ENCODE measurements around the gene ENO4. TPM values are rescaled to one million over a fixed set of nuclear protein-coding genes. Genes with fewer than 3 reads are reported as not detected.

The ENO4 gene
- total and polyA plus RNA-seq, 10 of the 15 experiments (the other 5 are each of a cell fraction or from before 2014, with no cell fraction given) = 0.12 to 0.37 (median 0.18) TPM; not detected in 7

- H3K36me3 ChIP-seq (ENCODE audit: control insufficient read depth in 2 of 2, insufficient read depth in 2 of 2, low read length in 1 of 2) = no peaks in the 10 kb centered on the region
- no peak overlapping the region for H2AFZ ChIP-seq (ENCODE audit: control insufficient read depth, low read depth, low read length)
- intact Hi-C loops (cut with micrococcal nuclease; ENCODE audit: unreplicated experiment) = no loop called here
- no peak for TF ChIP-seq NFXL1 (IDR thresholded peaks at IDR 0.05; ENCODE audit: borderline replicate concordance)
- FAIRE-seq (no peak), ATAC-seq (no peak), DNase-seq (ENCODE audit: low read depth, low spot score) (no peak)
- H3K9me3 ChIP-seq (replicated peaks; ENCODE audit: control insufficient read depth, insufficient read depth, low read length) = no peaks in the 10 kb centered on the region
- H4K20me1 ChIP-seq (ENCODE audit: control insufficient read depth, insufficient read depth) = no peaks in the 10 kb centered on the region
- H3K4me2 ChIP-seq (ENCODE audit: control insufficient read depth, insufficient read depth) = no peak overlapping the region
- ChIA-PET SMC1A (ENCODE audit: uncharacterized antibody, unreplicated experiment) (interaction anchor here (1.3 kb wide), 1 partner anchor 82 kb away, joined by 3 read pairs; no protein-coding TSS in a partner anchor), POLR2A (no interaction called here), CTCF (interaction anchor here (0.8 to 0.9 kb wide), 2 partner anchors 12 to 97 kb away, joined by 3 to 4 read pairs; no protein-coding TSS in a partner anchor), RAD21 (ENCODE audit: unreplicated experiment) (no interaction called here)
- no peak overlapping the region for H3K9ac ChIP-seq (ENCODE audit: control insufficient read depth, insufficient read depth, low read length)
- no peak overlapping the region for H3K4me3 ChIP-seq
- no peaks in the 10 kb centered on the region for H3K79me2 ChIP-seq (ENCODE audit: control insufficient read depth, insufficient read depth, low read length)
- no TSS peak for BruUV-seq (replicated peaks)
- H3K27ac ChIP-seq (ENCODE audit: control insufficient read depth, insufficient read depth) = no peak overlapping the region
- H3K27me3 ChIP-seq (replicated peaks in 1 of 2; ENCODE audit: control insufficient read depth in 2 of 2, insufficient read depth in 2 of 2, low read length in 1 of 2) = peaks cover 0 to 6% of the 10 kb centered on the region in 2 experiments; a peak in 2 of 4 replicates
- H3K4me1 ChIP-seq (ENCODE audit: control insufficient read depth, insufficient read depth, low read length) = no peaks in the 10 kb centered on the region
- in situ Hi-C loops (cut with MboI) = no loop called here
These were observed 44.4 kb downstream of the ENO4 start for GRCh38 chr10:116893686-116894037.

GRCh38 chr10:116899626-116900025, 50.3 kb downstream of the ENO4 start:
- H3K9ac ChIP-seq (ENCODE audit: control insufficient read depth, insufficient read depth, low read length) = no peak overlapping the region
- ChIA-PET RAD21 (ENCODE audit: unreplicated experiment) (no interaction called here), SMC1A (ENCODE audit: uncharacterized antibody, unreplicated experiment) (interaction anchor here (1.3 kb wide), 1 partner anchor 22 kb away, joined by 4 read pairs; no protein-coding TSS in a partner anchor), CTCF (interaction anchor here (1.2 to 1.6 kb wide), 2 partner anchors 8 to 275 kb away, joined by 3 to 4 read pairs; no protein-coding TSS in a partner anchor), POLR2A (no interaction called here)
- no peaks in the 10 kb centered on the region for H3K36me3 ChIP-seq (ENCODE audit: control insufficient read depth in 2 of 2, insufficient read depth in 2 of 2, low read length in 1 of 2)
- no peak overlapping the region for H3K4me3 ChIP-seq
- no peaks in the 10 kb centered on the region; a peak in 1 of 4 replicates for H3K27me3 ChIP-seq (replicated peaks in 1 of 2; ENCODE audit: control insufficient read depth in 2 of 2, insufficient read depth in 2 of 2, low read length in 1 of 2)
- in situ Hi-C loops (cut with MboI) = no loop called here
- BruUV-seq (replicated peaks) = no TSS peak
- H4K20me1 ChIP-seq (ENCODE audit: control insufficient read depth, insufficient read depth) = no peaks in the 10 kb centered on the region
- no peaks in the 10 kb centered on the region for H3K9me3 ChIP-seq (replicated peaks; ENCODE audit: control insufficient read depth, insufficient read depth, low read length)
- DNase-seq (ENCODE audit: low read depth, low spot score) (no peak), ATAC-seq (no peak), FAIRE-seq (no peak)
- H3K4me2 ChIP-seq (ENCODE audit: control insufficient read depth, insufficient read depth) = no peak overlapping the region
- H3K4me1 ChIP-seq (ENCODE audit: control insufficient read depth, insufficient read depth, low read length) = no peaks in the 10 kb centered on the region
- H3K27ac ChIP-seq (ENCODE audit: control insufficient read depth, insufficient read depth) = no peak overlapping the region
- no peak overlapping the region for H2AFZ ChIP-seq (ENCODE audit: control insufficient read depth, low read depth, low read length)
- WGBS (ENCODE audit: insufficient coverage, insufficient replicate concordance, low lambda C conversion rate, missing lambda C conversion rate) = 46% methylated on average over 4 of the region's 4 CpGs
- intact Hi-C loops (cut with micrococcal nuclease; ENCODE audit: unreplicated experiment) = no loop called here
- no peaks in the 10 kb centered on the region for H3K79me2 ChIP-seq (ENCODE audit: control insufficient read depth, insufficient read depth, low read length)
- TF ChIP-seq TARDBP (IDR thresholded peaks at IDR 0.05; ENCODE audit: borderline replicate concordance) (no peak), MLLT1 (IDR thresholded peaks at IDR 0.05) (no peak), HDAC2 (IDR thresholded peaks at IDR 0.05) (no peak), POU2F2 (IDR thresholded peaks at IDR 0.05; ENCODE audit: borderline replicate concordance, low read depth, low read length) (no peak), PKNOX1 (IDR thresholded peaks at IDR 0.05) (no peak), BCL11A (IDR thresholded peaks at IDR 0.05; ENCODE audit: low read depth, low read length) (no peak), IKZF1 (conservative IDR thresholded peaks at IDR 0.05) (no peak)
